BLaER1 (cell line): Measurements from ENCODE around the gene SMYD2.

ENCODE experiments used
- H3K27ac ChIP-seq: shearing (Covaris generic); formaldehyde crosslinking; 2 replicates; pipeline ENCODE4 v1.8.1; 2022
- H3K27me3 ChIP-seq: shearing (Covaris generic); formaldehyde crosslinking; 2 replicates; pipeline ENCODE4 v1.8.1; 2022
- H3K36me3 ChIP-seq: shearing (Covaris generic); formaldehyde crosslinking; 2 replicates; pipeline ENCODE4 v1.8.1; 2022
- H3K4me1 ChIP-seq: shearing (Covaris generic); formaldehyde crosslinking; 2 replicates; pipeline ENCODE4 v1.8.1; 2022
- H3K4me2 ChIP-seq: shearing (Covaris generic); formaldehyde crosslinking; 2 replicates; pipeline ENCODE4 v1.8.1; 2022
- H3K4me3 ChIP-seq: shearing (Covaris generic); formaldehyde crosslinking; 2 replicates; pipeline ENCODE4 v1.8.1; 2022
- H3K9ac ChIP-seq: shearing (Covaris generic); formaldehyde crosslinking; 2 replicates; pipeline ENCODE4 v1.8.1; 2022
- H3K9me3 ChIP-seq: shearing (Covaris generic); formaldehyde crosslinking; 2 replicates; pipeline ENCODE4 v1.8.1; 2022
- H4K20me1 ChIP-seq: shearing (Covaris generic); formaldehyde crosslinking; 2 replicates; pipeline ENCODE4 v1.8.1; 2022
- Cebpa-rat ChIP-seq: shearing (Covaris generic); IDR thresholded peaks from 2 replicates; pipeline ENCODE4 v1.8.1; 2022

The SMYD2 gene

GRCh38 chr1:214326406-214326805 is 45.4 kb downstream of the SMYD2 start:
- Histone ChIP-seq H3K9ac (no peak overlapping the region), H3K27ac (no peak overlapping the region), H3K9me3 (no peaks in the 10 kb centered on the region), H3K4me3 (no peak overlapping the region), H3K4me2 (no peak overlapping the region), H3K36me3 (peaks cover 32% of the 10 kb centered on the region), H3K27me3 (no peaks in the 10 kb centered on the region), H3K4me1 (peaks cover 22% of the 10 kb centered on the region), H4K20me1 (no peaks in the 10 kb centered on the region)
- no peak for TF ChIP-seq Cebpa-rat

GRCh38 chr1:214327514-214327913 is 46.6 kb downstream of the SMYD2 start:
- no peak for TF ChIP-seq Cebpa-rat
- Histone ChIP-seq H4K20me1 (no peaks in the 10 kb centered on the region), H3K9ac (no peak overlapping the region), H3K27ac (no peak overlapping the region), H3K27me3 (no peaks in the 10 kb centered on the region), H3K9me3 (no peaks in the 10 kb centered on the region), H3K4me3 (no peak overlapping the region), H3K4me2 (no peak overlapping the region), H3K4me1 (peaks cover 11% of the 10 kb centered on the region; the same call in 1 of the 2 replicates), H3K36me3 (peaks cover 32% of the 10 kb centered on the region)

- no peak overlapping the region for H3K27ac ChIP-seq
- no peak for TF ChIP-seq Cebpa-rat
- H3K4me2 ChIP-seq, result no peak overlapping the region
- H3K27me3 ChIP-seq, result no peaks in the 10 kb centered on the region
- no peak overlapping the region for H3K4me3 ChIP-seq
- H3K4me1 ChIP-seq, result 0 out of 2 replicates have a peak, but pooled peaks cover 10% of the 10 kb centered on the region
- H3K9ac ChIP-seq, result no peak overlapping the region
- no peaks in the 10 kb centered on the region for H4K20me1 ChIP-seq
- no peaks in the 10 kb centered on the region for H3K9me3 ChIP-seq
- H3K36me3 ChIP-seq, result peaks cover 30% of the 10 kb centered on the region
Observed at GRCh38 chr1:214328770-214329469, 48.0 kb downstream of the SMYD2 start.

- no peak for TF ChIP-seq Cebpa-rat
- Histone ChIP-seq H3K36me3 (peaks cover 37% of the 10 kb centered on the region), H3K4me2 (no peak overlapping the region), H3K27ac (no peak overlapping the region), H4K20me1 (no peaks in the 10 kb centered on the region), H3K27me3 (no peaks in the 10 kb centered on the region), H3K4me3 (no peak overlapping the region), H3K9me3 (no peaks in the 10 kb centered on the region), H3K9ac (no peak overlapping the region), H3K4me1 (0 out of 2 replicates have a peak, but pooled peaks cover 10% of the 10 kb centered on the region)
Observed at GRCh38 chr1:214329470-214330220, 48.7 kb downstream of the SMYD2 start.

GRCh38 chr1:214330222-214330621 is 49.3 kb downstream of the SMYD2 start:
- Histone ChIP-seq H3K4me3 (no peak overlapping the region), H3K4me1 (0 out of 2 replicates have a peak, but pooled peaks cover 10% of the 10 kb centered on the region), H4K20me1 (no peaks in the 10 kb centered on the region), H3K9me3 (no peaks in the 10 kb centered on the region), H3K4me2 (no peak overlapping the region), H3K27me3 (no peaks in the 10 kb centered on the region), H3K9ac (no peak overlapping the region), H3K36me3 (peaks cover 41% of the 10 kb centered on the region), H3K27ac (no peak overlapping the region)
- TF ChIP-seq Cebpa-rat, result no peak

GRCh38 chr1:214330715-214331114 is 49.8 kb downstream of the SMYD2 start:
- Histone ChIP-seq H3K9ac (no peak overlapping the region), H3K4me2 (no peak overlapping the region), H3K4me1 (0 out of 2 replicates have a peak, but pooled peaks cover 10% of the 10 kb centered on the region), H3K27ac (no peak overlapping the region), H3K27me3 (no peaks in the 10 kb centered on the region), H3K4me3 (no peak overlapping the region), H4K20me1 (no peaks in the 10 kb centered on the region), H3K9me3 (no peaks in the 10 kb centered on the region), H3K36me3 (peaks cover 41% of the 10 kb centered on the region)
- TF ChIP-seq Cebpa-rat, result no peak

- H3K9ac ChIP-seq, result no peak overlapping the region
- H3K27ac ChIP-seq, result no peak overlapping the region
- H3K9me3 ChIP-seq, result no peaks in the 10 kb centered on the region
- no peak for TF ChIP-seq Cebpa-rat
- peaks cover 41% of the 10 kb centered on the region for H3K36me3 ChIP-seq
- no peaks in the 10 kb centered on the region for H4K20me1 ChIP-seq
- H3K4me3 ChIP-seq, result no peak overlapping the region
- H3K27me3 ChIP-seq, result no peaks in the 10 kb centered on the region
- H3K4me2 ChIP-seq, result no peak overlapping the region
- 0 out of 2 replicates have a peak, but pooled peaks cover 10% of the 10 kb centered on the region for H3K4me1 ChIP-seq
Observed at GRCh38 chr1:214331180-214331579, 50.2 kb downstream of the SMYD2 start.

GRCh38 chr1:214331827-214332423 is 51.0 kb downstream of the SMYD2 start:
- Histone ChIP-seq H4K20me1 (no peaks in the 10 kb centered on the region), H3K4me2 (no peak overlapping the region), H3K4me1 (0 out of 2 replicates have a peak, but pooled peaks cover 3% of the 10 kb centered on the region), H3K9me3 (no peaks in the 10 kb centered on the region), H3K27ac (no peak overlapping the region), H3K9ac (no peak overlapping the region), H3K36me3 (peaks cover 41% of the 10 kb centered on the region), H3K27me3 (no peaks in the 10 kb centered on the region), H3K4me3 (no peak overlapping the region)
- no peak for TF ChIP-seq Cebpa-rat

- peaks cover 44% of the 10 kb centered on the region for H3K36me3 ChIP-seq
- no peak overlapping the region for H3K4me2 ChIP-seq
- H4K20me1 ChIP-seq, result no peaks in the 10 kb centered on the region
- no peak overlapping the region for H3K9ac ChIP-seq
- TF ChIP-seq Cebpa-rat, result no peak
- no peaks in the 10 kb centered on the region for H3K27me3 ChIP-seq
- no peaks in the 10 kb centered on the region for H3K9me3 ChIP-seq
- no peak overlapping the region for H3K4me3 ChIP-seq
- H3K27ac ChIP-seq, result no peak overlapping the region
- no peaks in the 10 kb centered on the region for H3K4me1 ChIP-seq
Observed at GRCh38 chr1:214332946-214333798, 52.2 kb downstream of the SMYD2 start.
